AG10803 (cell line): ENCODE measurements around the gene DPF3.

Source experiments
- DNase-seq: peaks from one replicate; pipeline ENCODE4 v3.0.0; 2010; ENCODE audit warnings: low read depth
- H3K4me3 ChIP-seq: 2 replicates; pipeline ENCODE4 v1.5.1; 2011; ENCODE audit warnings: mild to moderate bottlenecking, low read length, control low read depth
- CTCF ChIP-seq: conservative IDR thresholded peaks from 2 replicates; pipeline ENCODE4 v1.5.1; 2011; ENCODE audit warnings: mild to moderate bottlenecking, low read length, control low read depth, inconsistent platforms

Gene DPF3

GRCh38 chr14:72678356-72678755 lies 215.5 kb downstream of the DPF3 start:
- H3K4me3 ChIP-seq = no peak overlapping the region
- DNase-seq = peak; percentile 58
- TF ChIP-seq CTCF = no peak

DNA sequence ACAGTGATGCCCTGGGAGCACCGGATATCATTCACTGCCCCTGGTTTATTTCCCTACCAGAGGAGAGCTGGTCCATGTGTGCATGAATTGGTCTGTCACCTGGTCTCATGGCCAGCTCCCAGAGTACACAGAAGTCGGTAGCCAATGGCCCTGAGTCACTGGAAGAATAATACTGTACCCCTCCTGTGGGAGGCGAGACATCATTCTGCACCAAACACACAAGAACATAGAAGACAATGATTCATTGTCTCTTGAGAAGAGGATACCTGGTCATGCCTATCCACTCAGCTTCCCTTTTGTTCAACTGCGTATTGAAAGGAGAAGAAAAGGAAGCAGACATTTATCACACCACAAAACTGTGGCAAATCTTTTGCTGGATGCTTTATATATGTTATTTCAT lies 216.2 kb downstream of the DPF3 start:
- H3K4me3 ChIP-seq = no peak overlapping the region
- TF ChIP-seq CTCF = no peak
- no peak for DNase-seq

DNA sequence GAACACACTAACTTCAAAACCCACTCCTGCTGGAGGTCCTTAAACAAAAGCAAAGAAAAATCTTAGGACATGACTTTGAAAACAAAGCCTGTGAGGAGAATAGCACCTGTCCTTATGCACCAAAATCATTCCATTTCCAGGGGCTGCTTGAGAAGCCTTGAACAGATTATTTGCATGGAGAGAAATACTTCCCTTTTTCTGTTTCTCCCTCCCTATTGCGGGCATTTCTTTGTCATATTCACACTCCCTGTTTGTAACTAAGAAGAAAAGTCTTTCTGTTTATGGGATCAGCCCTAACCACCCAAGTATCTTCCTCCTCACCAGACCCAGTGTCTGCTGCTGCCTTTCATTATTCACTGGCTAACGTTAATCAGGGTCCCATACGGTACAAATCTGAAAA lies 218.8 kb downstream of the DPF3 start:
- TF ChIP-seq CTCF = no peak
- no peak for DNase-seq

GRCh38 chr14:72673179-72673578 lies 220.7 kb downstream of the DPF3 start:
- no peak for TF ChIP-seq CTCF
- no peak overlapping the region for H3K4me3 ChIP-seq
- DNase-seq = no peak

More for the DNA sequence above, 218.8 kb downstream of the DPF3 start:
- no peak overlapping the region for H3K4me3 ChIP-seq

- peak; percentile 77 for DNase-seq
- no peak for TF ChIP-seq CTCF
- no peak overlapping the region for H3K4me3 ChIP-seq
These were observed 227.3 kb downstream of the DPF3 start for GRCh38 chr14:72666610-72667009.

DNA sequence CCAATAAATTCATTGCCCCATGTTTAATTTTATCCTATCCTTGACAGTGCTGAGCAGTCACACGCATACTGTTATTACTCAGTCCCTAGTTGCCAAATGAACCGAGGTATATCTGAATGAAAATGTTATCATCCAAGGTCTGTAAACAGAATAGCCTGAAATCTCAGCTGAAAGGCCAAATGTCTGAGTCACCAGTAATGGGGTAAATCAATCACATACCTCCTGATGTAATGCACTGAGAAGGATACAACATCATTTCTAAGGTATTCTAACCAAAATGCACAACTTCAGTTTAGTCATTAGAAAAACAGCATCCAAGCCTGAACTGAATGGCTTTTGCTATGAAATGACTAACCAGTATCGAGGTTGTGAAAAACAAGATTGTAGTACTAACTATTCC lies 228.6 kb downstream of the DPF3 start:
- TF ChIP-seq CTCF = no peak
- DNase-seq = peak; percentile 96
- H3K4me3 ChIP-seq = no peak overlapping the region

- TF ChIP-seq CTCF = no peak
- no peak overlapping the region for H3K4me3 ChIP-seq
- DNase-seq = no peak
These were observed 229.2 kb downstream of the DPF3 start for GRCh38 chr14:72664651-72665050.
